ENCODE measurements around the gene PHLPP1.

GRCh38 chr18:62690236-62690815 lies 25.0 kb upstream of the PHLPP1 start:
- TF ChIP-seq CTCF (conservative IDR thresholded peaks at IDR 0.05; ENCODE audit: low read length) (no peak), EZH2phosphoT487 (IDR thresholded peaks at IDR 0.05; ENCODE audit: borderline replicate concordance, low read depth, low read length) (no peak)

Measured in OCI-LY7 (cell line).